DMS53 (cell line): ENCODE data around the gene PSTK.

Experiments
- DNase-seq: peaks from one replicate; lab custom pipeline; 2025; lab: John Stamatoyannopoulos, UW

The PSTK gene

DNA sequence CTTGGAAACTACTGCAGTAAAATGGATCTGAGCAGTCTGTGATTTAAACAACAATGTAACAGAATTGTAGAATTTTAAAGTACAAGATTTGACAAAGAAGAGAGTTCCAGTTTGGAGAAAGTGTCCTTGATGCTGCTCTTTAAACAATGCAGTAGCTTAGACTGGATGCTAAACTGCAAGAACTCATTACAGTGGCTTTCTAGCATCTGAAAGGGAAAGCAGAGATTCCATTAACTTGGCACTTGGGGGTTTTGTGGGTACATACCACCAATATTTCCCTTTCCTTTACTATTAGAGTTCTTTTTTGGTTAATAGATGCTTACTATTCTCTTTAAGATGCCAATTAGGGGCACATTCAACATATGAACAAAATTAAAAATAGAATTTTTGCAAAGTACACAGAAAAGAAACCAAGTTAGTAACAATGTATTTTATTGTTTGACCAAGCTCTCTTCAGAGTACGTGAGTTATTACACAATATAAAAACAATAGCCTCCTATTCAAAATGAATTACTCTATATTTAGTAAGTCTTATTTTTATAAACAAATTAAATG lies 11.9 kb downstream of the PSTK start:
- DNase-seq: no peak

DNA sequence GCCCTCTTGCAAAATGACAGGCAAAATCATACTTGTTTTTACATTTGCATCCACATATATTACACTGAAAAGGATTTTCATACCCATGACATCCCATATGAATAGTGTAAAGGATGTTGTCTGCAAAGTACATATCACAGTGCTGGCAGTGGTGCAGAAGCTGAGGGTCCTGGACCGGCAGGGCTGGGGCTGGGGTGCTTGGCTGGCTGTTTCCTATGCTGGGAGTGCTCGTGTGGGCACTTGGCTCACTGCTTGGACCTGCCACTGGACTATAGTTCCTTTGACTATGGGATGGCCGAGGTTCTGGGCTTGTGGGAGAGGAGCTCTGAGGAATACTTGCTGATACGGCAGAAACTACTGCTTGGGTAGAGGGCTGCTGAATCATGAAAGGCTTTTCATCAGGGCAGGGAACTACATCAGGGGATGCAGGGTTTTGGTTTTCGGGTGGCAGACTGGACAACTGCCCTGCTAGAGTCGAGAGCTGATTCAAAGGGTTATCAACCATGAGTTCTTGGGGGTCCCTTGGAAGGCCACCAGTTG lies 13.7 kb downstream of the PSTK start:
- DNase-seq: no peak

DNA sequence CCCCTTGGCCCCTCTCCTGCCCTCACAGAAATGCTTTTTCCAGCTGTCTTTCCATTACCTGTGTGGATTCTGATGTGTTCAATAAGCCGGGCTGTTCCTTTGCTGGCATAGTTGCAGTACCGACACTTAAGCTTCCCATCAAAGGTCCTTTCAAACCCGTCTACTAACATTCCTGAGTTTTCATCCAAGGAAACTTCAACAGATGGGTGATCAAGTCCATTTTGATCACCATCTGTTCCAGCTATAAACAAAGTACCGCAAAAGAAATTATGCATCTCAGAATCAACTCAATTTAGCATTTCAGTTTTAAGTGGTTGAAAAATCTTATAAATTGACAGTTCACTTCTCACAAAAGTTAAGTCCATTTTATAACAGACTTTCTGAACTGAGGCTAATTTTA lies 15.7 kb downstream of the PSTK start:
- DNase-seq: no peak

DNA sequence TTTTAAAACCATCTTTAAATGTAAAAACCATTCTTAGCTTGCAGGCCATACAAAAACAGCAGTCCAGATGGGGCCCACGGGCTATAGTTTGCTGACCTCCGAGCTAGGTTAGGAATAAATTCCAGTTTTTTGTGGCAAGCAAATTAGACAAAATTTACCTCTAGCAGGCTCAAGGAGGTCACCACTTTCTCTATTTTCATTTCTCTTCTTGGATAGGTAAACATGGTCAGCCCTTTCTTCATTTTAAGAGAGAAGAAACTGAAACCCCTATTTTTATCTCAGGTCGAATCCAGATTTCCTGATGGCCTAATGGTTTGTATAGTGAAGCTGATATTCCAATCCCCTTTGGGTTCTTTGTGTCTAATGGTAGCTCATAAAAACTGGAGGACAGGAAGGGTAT lies 17.7 kb downstream of the PSTK start:
- no peak for DNase-seq

DNA sequence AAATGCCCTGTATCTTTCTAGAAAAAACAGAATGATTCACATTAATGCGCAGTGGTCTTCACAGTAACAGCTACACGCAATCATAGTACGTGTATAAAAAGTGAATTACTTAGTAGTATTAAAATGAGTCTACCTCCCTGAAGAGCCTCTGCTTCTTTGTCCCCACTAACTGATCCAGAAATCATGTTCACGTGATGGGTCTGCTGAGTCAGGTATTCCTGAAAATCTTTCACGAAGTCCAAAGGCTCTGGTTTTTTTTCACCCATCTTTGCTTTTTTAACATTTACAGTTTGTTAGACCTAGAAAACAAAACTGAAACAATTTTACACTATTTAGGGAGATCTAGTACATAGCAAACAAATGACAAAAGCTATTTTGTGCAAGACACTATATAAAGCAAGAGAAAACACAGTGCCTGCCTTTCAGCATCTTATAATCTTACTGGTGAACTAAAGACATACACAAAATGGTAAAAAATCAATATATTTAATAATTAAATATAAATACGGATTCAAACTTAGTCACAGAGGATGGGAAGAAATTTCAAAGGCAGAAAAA lies 18.2 kb downstream of the PSTK start:
- DNase-seq: no peak

DNA sequence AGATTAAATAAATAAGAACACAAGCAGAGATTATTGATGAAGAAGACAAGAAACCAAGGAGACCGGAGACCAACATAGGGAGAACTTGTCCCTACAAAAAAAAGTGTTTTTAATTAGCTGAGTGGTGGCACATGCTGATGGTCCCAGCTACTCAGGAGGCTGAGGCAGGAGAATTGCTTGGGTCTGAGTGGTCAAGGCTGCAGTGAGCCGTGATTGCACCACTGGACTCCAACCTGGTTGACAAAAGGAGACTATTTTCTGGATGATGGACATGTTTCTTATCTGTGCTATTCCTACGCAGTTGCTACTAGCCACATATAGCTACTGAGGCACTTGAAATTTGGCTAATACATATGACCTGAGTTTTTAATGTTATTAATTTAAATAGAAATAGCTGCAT lies 18.7 kb downstream of the PSTK start:
- no peak for DNase-seq

DNA sequence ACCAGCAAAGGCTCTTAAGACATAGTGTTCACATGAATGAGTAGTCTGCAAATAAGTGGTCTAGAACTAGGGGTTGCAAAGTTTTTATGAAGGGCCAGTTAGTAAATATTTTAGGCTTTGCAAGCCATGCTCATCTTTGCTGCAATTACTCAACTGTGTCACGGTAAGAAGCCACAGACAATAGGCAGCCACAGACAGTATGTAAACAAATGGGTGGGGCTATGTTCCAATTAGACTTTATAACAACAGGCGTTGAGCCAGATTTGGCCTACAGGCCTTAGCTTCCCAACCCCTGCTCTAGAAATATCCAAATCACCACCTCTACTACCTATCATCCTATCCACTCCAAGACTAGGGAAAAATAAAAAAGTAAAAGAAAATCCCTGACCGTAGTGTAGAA lies 19.1 kb downstream of the PSTK start:
- no peak for DNase-seq

DNA sequence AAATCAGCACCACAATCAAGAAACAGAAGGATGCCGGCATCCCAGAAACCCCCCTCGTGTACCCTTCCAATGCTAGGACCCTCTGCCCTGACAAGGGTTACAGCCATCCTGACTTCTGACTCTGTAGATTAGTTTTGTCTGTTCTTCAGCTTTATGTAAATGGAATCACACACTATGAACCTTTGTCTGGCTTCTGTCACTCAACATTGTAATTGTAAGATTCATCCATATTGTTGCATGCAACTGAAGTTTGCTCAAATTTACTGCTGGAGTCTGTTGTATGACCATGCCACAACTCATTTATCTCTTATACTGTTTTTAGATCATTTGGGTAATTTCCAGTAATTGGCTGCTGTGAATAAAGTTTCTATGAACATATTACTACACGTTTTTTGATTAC lies 20.0 kb downstream of the PSTK start:
- DNase-seq: no peak

DNA sequence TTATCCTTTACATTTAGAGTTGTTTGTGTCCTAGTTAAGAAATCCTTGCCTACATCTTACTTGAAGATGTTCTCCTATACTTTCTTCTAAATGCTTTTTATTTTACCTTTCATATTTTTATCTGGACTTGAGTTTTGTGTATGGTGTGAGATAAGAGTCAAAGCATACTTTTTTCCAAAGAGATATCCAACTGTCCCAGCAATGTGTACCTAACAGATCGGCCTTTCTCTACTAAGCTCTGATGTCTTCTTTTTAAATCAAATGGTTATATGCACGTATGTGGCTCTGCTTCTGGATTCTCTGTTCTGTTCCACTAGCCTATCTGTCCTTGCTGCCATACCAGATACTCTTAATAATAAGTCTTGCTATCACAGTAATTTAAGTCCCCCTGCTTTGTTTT lies 21.2 kb downstream of the PSTK start:
- no peak for DNase-seq

DNA sequence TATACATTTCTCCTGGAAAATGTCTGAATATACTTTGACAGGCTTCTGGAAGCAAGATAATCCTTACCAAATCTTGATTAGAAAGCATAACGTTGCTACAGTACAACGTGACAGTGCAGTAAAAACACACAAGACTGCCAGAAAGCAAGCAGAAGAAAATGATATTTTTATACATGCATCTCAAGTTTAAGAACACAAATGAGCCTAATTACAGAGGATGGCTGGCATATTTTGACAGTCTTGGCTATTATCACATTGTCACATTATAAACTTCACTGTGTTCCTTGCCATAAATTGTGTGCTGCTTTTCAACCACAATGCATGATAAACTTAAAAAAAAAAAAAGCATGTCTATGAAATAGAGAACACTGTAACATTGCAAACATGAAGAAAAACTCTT lies 24.1 kb downstream of the PSTK start:
- no peak for DNase-seq

DNA sequence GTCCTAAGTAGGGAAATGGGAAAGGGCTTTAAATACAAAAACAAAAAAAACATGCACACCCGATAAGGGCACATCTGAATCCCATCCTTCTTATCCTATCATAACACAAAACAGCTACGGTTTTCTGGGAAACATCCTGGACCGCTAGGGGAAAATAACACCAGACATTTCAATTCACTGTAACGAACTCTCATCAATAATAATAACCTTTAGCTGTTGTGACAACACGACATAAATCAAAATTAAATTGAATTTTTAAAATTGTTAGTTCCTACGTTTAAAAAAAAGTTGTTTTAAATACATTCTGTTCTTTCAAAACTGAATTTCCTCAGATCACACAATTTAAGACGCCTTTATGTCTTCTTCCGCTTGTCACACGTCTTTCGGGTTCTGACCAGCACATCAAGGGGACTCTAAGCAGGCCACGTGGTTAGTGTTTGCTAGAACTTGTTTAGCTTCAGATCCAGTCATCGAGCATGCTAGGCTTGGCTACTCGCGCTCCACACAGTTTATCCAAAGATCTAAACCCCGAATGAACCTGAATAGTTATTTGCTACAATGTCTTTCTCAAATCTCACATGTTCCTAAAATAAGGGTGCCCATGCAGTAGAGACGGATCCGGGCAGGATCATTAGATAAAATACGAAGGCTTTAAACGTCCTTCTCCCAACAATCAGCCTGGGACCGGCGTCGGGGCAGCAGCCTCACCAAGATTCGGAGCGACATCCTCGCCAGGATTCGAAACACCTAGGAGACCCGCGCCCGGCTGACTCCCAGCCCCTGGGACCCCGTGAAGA lies 27.6 kb downstream of the PSTK start:
- DNase-seq: peak; percentile 84

DNA sequence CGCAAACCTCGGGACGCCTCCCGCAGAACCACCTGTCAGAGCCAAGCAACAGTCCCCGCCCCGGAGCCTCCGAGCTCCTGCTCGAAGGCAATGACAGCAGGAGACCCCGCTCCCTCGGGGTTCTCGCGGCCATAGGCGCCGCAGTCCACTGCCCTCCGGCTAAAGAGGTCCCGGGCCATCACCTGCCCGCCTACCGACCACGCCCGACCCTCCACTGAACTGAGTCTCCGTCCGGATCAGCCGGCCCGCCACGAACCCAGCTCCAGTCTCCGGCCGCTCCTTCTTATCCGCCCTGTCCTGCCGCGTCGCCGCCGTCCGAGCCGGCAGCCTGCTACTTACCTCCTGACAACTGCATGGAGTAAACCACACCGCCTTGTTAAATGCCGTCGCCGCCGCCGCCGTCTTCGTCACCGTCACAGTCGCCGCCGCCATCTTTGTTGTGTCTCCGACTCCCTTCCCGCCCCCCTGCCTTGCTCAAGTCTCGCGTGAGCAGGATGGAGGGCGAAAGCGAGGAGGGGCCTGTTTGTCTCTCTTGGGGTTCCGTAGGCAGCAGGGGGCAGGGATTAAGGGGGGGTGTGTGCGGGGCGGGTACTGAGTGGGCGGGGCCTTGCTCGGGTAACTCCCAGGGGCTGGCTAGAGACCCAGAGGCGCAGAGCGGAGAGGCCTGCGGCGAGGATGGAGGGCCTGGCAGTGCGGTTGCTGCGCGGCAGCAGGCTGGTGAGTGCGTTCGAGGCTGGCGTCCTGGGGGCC lies 28.3 kb downstream of the PSTK start, which contains the start of the genes ACADSB and IKZF5:
TSS of gene ACADSB (plus strand) at position 652 of the 750 bp plus-strand sequence. CDS start at position 676, 24 bp downstream.
TSS of gene IKZF5 (minus strand) at position 441 of the 750 bp plus-strand sequence. CDS start 10,170 bp downstream, outside the sequence.
- DNase-seq: peak; percentile 99

DNA sequence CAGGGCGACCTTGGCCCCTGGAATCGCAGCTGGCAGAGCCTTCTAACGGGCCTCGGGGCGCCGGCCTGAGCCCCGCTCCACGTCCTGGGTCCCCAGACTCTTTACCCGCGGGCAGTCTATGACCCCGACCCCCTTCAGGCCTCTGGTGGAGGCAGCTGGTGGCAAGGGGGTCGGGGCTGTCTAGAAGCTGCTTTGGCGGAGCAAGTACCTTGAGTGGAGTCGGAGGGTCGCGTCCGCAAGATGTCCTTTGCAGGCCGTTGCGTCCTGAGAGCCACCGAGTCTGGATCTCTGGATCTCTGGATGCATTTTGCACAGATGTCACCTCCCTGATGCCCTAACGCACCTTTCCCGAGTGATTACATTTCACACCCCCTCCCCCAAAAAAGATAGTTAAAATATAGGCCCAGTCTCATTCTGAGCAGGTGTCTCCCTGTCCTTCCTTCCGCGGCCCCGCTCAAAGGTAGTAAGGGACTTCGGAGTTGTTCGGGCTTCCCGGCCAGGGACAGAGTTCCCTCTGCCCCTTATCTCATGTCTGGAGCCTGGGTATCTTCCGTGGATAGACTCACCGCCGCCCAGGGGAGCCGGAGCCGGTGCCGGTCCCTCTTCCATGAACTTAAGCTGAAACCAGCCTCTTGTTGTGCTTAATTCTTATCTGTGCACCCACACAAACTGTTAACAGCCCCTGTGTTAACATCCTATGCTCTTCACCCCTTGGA lies 29.1 kb downstream of the PSTK start:
- DNase-seq: peak; percentile 57

DNA sequence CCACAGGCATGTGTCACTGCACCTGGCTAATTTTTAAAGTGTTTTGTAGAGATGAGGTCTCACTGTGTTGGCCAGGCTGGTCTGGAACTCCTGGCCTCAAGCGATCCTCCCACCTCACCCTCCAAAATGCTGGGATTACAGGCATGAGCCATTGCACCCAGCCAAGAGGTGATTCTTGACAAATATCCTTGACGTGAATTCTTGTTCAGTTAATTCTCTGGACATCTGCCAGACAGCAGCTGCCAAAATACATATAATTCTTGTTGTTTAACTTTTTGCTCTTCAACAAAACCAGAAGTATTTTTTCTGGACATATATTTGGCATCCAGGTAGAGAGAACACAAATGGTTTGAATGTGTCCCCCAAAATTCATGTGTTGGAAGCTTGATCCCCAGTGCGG lies 31.8 kb downstream of the PSTK start:
- DNase-seq: no peak

DNA sequence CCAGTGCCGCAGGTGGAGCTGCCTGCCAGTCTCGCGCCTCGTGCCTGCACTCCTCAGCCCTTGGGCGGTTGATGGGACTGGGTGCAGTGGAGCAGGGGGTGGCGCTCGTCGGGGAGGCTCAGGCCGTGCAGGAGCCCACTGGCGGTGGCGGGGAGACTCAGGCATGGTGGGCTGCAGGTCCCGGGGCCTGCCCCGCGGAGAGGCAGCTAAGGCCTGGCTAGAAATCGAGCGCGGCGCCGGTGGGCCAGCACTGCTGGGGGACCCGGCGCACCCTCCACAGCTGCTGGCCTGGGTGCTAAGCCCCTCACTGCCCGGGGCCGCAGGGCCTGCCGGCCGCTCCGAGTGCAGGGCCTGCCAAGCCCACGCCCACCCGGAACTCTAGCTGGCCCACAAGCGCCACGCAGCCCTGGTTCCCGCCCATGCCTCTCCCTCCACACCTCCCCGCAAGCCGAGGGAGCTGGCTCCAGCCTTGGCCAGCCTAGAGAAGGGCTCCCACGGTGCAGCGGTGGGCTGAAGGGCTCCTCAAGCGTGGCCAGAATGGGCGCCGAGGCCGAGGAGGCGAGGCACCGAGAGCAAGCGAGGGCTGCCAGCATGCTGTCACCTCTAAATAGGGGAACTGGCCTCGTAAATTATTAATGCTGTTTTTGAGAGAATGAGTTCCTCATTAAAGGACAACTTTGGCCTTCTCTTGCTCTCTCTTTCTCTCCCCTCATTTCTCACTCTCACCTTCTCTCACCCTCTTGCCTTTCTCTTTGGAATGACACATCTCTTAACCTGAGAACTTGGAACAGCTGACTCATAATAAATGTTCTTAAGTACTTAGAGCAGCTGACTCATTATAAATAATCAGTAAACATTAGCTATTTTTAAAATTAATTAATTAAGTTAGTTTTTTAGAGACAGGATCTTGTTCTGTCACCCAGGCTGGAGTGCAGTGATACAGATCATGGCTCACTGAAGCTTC lies 33.5 kb downstream of the PSTK start:
- DNase-seq: no peak

DNA sequence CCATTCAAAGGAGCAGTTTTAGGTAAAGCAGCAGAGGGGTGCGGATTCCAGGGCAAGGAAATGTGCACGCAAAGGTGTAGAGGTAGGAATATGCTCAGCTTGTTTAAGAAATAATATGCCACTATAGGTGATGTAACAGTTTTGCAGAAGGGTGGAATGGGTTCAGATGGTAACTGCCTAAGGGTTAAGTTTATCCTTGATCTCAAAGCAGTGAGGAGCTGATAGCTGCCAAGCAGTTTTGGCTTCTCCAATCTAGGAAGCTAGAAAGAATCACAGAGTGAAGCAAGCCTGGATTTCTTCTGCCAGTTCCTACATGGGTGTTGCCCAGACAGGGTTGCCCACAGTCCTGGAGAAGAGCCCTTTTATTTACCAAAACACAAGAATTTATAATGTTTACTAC lies 34.6 kb downstream of the PSTK start:
- DNase-seq: no peak

DNA sequence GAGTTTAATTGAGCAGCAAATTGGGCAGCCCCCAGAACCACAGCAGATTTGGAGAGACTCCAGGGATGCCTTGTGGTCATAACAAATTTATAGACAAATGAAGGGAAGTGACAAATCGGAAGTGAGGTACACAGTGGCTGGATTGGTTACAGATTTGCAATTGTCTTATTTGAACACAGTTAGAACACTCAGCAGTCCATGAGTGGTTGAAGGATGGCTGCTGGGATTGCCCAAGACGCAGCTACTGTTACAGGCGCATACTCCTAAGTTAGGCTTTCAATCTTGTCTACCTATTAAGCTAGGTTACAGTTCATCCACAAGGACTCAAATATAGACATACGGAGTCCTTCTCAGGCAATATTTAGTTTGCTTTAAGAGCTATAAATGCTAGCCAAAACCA lies 36.0 kb downstream of the PSTK start:
- DNase-seq: no peak

DNA sequence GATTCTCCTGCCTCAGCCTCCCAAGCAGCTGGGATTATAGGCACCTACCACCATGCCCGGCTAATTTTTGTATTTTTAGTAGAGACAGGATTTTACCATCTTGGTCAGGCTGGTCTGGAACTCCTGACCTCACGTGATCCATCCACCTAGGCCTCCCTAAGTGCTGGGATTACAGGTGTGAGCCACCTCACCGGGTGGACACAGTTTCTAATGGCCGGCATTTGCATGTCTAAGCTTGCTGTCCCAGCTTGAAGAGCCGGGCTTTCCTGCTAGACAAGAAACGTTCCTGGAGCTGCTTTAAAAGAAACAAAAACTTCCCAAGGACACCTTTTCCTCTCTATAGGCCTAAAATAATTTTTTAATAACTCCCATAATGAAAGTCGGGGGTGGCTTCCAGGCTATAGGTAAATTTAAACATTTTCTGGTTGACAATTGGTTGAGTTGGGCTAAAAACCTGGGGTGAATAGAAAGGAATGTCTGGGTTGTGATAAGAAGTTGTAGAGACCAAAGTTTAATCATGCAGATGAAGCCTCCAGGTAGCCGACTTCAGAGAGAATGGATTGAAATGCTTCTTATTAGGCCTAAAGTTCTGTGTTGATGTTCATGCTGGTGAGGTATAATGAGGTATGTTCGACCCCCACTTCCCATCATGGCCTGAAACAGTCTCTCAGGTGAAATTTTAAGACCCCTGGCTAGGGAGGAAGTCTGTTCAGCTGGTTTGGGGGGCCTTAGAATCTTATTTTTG lies 37.4 kb downstream of the PSTK start:
- DNase-seq: no peak

DNA sequence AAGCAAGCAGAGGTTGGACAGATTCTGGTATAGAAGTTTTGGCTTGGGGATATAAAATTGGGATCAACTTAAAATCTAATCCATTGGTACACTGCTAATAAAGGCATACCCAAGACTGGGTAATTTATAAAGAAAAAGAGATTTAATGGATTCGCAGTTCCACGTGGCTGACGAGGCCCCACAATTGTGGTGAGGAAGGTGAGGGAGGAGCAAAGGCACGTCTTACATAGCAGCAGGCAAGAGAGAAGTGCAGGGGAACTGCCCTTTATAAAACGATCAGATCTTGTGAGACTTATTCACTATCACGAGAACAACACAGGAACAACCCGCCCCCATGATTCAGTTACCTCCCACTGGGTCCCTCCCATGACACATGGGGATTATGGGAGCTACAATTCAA lies 38.3 kb downstream of the PSTK start:
- DNase-seq: no peak

DNA sequence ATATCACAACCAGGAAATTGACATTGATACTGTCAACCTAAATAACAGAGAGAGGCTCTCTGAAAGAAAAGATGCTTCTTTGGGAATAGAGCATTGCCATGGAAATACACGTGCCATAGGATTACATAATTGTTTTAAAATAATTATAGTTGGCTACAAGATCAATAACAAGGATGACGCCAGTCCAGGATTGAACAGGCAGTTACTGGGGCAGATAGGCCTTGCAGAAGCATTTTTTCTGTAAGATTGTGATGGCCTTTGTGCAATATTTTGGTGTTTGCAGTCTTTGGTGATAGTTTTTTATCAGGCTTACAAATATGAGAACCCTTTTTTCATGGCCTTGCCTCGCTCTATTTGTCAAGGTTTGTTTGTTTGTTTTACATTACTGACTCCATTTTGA lies 39.1 kb downstream of the PSTK start:
- no peak for DNase-seq
